ENCODE measurements around the gene NMD3.

The NMD3 gene

DNA sequence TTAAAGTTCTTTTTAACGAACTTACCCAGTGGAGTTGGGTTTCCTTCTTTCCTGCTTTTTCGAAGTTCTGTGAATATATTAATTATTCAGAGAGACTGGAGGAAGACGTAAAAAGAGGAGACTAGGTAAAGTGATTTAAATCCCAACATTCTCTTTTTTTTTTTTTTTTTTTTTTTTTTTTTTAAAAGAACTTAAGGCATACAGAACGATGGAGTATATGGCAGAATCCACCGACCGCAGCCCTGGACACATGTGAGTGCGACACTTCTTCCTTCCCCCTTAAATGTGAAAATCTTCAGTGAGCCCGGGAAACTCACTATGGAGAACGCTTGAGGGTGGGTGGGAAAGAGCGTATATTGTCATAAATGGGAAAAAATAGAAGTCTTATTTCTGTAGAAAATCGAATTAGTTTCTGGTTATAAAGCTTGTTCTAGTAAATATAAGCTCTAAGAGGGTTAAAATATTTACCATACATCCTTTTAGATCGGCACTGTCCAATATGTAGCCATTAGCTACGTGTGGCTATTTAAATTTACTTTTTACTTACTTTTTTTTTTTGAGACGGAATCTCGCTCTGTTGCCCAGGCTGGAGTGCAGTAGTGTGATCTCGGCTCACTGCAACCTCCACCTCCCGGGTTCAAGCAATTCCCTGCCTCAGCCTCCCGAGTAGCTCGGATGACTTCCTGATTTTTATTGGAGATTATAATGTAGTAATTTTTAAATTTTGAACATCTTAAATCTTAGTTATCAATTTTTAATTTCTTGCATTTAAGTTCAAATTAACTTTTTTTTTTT lies 892 bp downstream of the NMD3 start:
- Mint-ChIP-seq H3K4me1 (peaks cover 30% of the 10 kb centered on the region), H3K4me3 (peak overlapping the region; percentile 94), H3K9me3 (peaks cover 15% of the 10 kb centered on the region), H3K27ac (peak overlapping the region; percentile 59), H3K27me3 (ENCODE audit: low read depth, poor library complexity) (no peaks in the 10 kb centered on the region), H3K36me3 (ENCODE audit: low read depth) (peaks cover 30% of the 10 kb centered on the region)
- TF ChIP-seq, protein P1, sequence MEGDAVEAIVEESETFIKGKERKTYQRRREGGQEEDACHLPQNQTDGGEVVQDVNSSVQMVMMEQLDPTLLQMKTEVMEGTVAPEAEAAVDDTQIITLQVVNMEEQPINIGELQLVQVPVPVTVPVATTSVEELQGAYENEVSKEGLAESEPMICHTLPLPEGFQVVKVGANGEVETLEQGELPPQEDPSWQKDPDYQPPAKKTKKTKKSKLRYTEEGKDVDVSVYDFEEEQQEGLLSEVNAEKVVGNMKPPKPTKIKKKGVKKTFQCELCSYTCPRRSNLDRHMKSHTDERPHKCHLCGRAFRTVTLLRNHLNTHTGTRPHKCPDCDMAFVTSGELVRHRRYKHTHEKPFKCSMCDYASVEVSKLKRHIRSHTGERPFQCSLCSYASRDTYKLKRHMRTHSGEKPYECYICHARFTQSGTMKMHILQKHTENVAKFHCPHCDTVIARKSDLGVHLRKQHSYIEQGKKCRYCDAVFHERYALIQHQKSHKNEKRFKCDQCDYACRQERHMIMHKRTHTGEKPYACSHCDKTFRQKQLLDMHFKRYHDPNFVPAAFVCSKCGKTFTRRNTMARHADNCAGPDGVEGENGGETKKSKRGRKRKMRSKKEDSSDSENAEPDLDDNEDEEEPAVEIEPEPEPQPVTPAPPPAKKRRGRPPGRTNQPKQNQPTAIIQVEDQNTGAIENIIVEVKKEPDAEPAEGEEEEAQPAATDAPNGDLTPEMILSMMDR (IDR thresholded peaks at IDR 0.05), result no peak
- DNase-seq, result peak; percentile 10

DNA sequence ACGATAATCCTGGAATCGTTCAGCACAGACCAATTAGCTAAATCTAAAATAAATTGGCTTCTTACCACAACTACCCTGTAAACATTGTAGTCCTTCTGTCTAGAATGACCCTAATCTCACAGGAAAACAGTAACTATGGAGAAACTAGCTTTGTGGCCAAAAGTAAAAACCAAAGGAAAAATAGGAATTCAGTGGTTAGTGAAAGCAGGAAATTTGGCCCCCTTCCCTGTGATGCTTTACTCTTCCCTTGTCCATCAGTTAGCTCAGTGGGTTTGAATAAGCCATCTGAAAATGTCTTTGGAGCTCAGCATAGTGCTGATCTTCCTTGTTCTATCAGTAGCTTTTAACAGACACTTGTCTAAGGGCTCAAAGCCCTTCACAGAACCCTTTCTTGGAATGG lies 1.6 kb downstream of the NMD3 start:
- H3K4me1 Mint-ChIP-seq, result peaks cover 30% of the 10 kb centered on the region
- no peaks in the 10 kb centered on the region for H3K27me3 Mint-ChIP-seq (ENCODE audit: low read depth, poor library complexity)
- DNase-seq, result no peak
- peak overlapping the region; percentile 94 for H3K4me3 Mint-ChIP-seq
- peaks cover 15% of the 10 kb centered on the region for H3K9me3 Mint-ChIP-seq
- TF ChIP-seq, protein P1 (IDR thresholded peaks at IDR 0.05), result no peak
- H3K36me3 Mint-ChIP-seq (ENCODE audit: low read depth), result peaks cover 33% of the 10 kb centered on the region
- no peak overlapping the region for H3K27ac Mint-ChIP-seq

DNA sequence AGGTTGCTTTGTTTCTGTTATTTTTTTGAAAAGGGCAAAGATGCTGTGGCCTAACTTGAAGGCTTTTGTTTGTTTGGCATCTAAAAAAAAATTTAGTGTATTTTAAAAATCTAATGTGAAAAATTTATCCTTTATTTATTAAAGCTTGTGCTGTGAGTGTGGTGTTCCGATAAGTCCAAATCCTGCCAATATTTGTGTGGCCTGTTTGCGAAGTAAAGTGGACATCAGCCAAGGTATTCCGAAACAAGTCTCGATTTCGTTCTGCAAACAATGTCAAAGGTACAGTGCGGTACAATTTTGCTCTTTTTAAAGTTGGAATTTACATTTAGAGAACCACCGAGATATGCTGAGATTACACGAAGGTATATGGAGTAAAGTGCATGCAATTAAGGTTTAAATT lies 3.7 kb downstream of the NMD3 start:
- Mint-ChIP-seq H3K27me3 (ENCODE audit: low read depth, poor library complexity) (no peaks in the 10 kb centered on the region), H3K4me3 (no peak overlapping the region), H3K4me1 (peaks cover 30% of the 10 kb centered on the region), H3K36me3 (ENCODE audit: low read depth) (peaks cover 30% of the 10 kb centered on the region), H3K9me3 (peaks cover 9% of the 10 kb centered on the region), H3K27ac (no peak overlapping the region)
- DNase-seq, result no peak
- TF ChIP-seq, protein P1 (IDR thresholded peaks at IDR 0.05), result no peak

DNA sequence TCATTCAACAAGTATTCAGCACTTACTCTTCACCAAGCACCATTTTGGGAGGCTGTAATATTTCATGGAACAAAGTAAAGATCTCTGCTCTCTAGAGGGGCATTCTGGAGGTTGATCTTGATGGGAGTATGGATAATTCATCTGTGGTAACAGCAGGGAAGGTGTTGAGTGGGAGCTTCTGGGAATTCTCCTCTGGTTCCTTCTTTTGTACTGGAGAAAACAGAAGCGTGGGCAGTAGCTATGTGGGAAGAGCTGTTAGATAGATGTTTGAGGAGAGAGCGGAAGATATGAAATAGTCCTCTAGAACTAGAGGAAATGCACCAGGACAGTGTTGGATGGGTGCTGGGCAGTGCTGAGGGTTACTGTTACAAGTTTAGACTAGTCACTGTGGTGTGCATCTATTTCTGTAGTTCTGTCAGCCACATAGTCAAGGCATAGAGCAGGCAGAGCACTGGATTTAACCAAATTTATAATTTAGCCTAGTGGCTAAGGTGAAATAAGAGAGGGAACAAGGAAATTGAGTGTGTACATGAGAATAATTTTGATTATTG lies 9.6 kb downstream of the NMD3 start:
- TF ChIP-seq, protein P1 (IDR thresholded peaks at IDR 0.05), result no peak
- H3K36me3 Mint-ChIP-seq (ENCODE audit: low read depth), result peaks cover 22% of the 10 kb centered on the region
- DNase-seq, result no peak
- no peak overlapping the region for H3K27ac Mint-ChIP-seq
- H3K4me1 Mint-ChIP-seq, result no peaks in the 10 kb centered on the region
- H3K27me3 Mint-ChIP-seq (ENCODE audit: low read depth, poor library complexity), result no peaks in the 10 kb centered on the region
- no peaks in the 10 kb centered on the region for H3K9me3 Mint-ChIP-seq
- no peak overlapping the region for H3K4me3 Mint-ChIP-seq

DNA sequence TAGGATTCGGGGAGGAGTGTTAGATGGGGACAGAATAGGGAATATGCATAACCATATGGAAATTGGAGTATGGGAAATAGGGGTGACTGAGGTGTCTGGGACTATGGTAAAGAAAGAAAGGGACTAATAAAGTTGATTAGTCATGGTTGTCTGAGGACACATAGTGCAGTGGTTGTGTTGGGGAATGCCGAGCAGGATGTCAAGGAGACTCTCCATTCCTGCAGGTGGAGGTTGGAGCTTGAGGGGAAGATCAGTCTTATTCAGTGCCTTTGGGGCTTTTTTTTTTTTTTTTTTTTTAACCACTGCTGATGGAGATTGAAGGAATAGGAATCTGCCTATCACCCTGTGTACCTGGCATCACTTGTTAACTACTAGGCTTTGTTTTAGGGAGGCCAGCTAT lies 10.8 kb downstream of the NMD3 start:
- H3K27ac Mint-ChIP-seq, result no peak overlapping the region
- peaks cover 29% of the 10 kb centered on the region for H3K36me3 Mint-ChIP-seq (ENCODE audit: low read depth)
- H3K4me3 Mint-ChIP-seq, result no peak overlapping the region
- no peaks in the 10 kb centered on the region for H3K9me3 Mint-ChIP-seq
- H3K27me3 Mint-ChIP-seq (ENCODE audit: low read depth, poor library complexity), result no peaks in the 10 kb centered on the region
- no peak for DNase-seq
- H3K4me1 Mint-ChIP-seq, result no peaks in the 10 kb centered on the region
- TF ChIP-seq, protein P1 (IDR thresholded peaks at IDR 0.05), result no peak

DNA sequence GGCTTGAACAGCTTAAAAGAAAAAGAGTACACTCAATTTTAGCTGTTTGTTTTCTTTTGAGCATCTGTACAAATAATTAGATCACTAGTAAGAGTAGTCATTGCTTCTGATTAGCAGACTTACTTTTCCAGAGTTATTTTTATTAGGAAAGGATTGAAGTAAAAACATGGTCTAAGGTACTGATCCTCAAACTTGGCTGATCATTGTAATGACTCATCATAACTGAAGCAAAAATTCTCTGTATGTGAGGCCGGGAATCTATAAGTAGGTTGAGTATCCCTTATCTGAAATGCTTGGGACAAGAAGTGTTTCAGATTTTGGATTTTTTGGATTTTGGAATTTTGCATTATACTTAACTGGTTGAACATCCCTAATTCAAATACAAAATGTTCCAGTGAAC lies 12.4 kb downstream of the NMD3 start:
- Mint-ChIP-seq H3K27me3 (ENCODE audit: low read depth, poor library complexity) (no peaks in the 10 kb centered on the region), H3K4me1 (no peaks in the 10 kb centered on the region), H3K9me3 (no peaks in the 10 kb centered on the region), H3K4me3 (no peak overlapping the region), H3K36me3 (ENCODE audit: low read depth) (peaks cover 40% of the 10 kb centered on the region), H3K27ac (no peak overlapping the region)
- DNase-seq, result no peak
- TF ChIP-seq, protein P1 (IDR thresholded peaks at IDR 0.05), result no peak

Data from nephron progenitor cell (in vitro differentiated cells).